Panc1 (cell line): ENCODE results near the gene MDGA2. TPM values are rescaled to one million over a fixed set of nuclear protein-coding genes. Genes with fewer than 3 reads are reported as not detected.

Experiments used
- ATAC-seq: fragments of 200-7000 bp; cut with Tn5 transposase; 2 replicates; pipeline ENCODE4 v1.9.1; 2020; ENCODE audit warnings: mild to moderate bottlenecking, moderate library complexity
- BruUV-seq: library from RNA; stranded (reverse); fragments of 400-500 nt; replicated peaks from 2 replicates; lab custom pipeline; 2021; lab: Mats Ljungman, UMichigan
- CTCF ChIA-PET: fragments of 300-600 bp; sonication (Branson Sonifier 250); formaldehyde crosslinking; loops from one replicate; lab custom pipeline; 2022; ENCODE audit warnings: antibody characterized with exemption; lab: Charles Lee
- POLR2A ChIA-PET: fragments of 300-600 bp; sonication (Branson Sonifier 250); formaldehyde crosslinking; loops from one replicate; lab custom pipeline; 2022; ENCODE audit warnings: antibody characterized with exemption; lab: Charles Lee
- DNase-seq: peaks from one replicate; pipeline ENCODE4 v3.0.0-alpha.2; 2010; ENCODE audit warnings: low read depth, low spot score
- H3K27ac ChIP-seq: 2 replicates; pipeline ENCODE4 v1.5.1; 2011; ENCODE audit warnings: mild to moderate bottlenecking, low read length, inconsistent platforms
- H3K27me3 ChIP-seq: fragments of 200-500 bp; sonication (Bioruptor generic); 2 replicates; pipeline ENCODE4 v1.6.0; 2014; ENCODE audit warnings: low read length, inconsistent platforms; ENCODE audit not compliant: control insufficient read depth, insufficient read depth
- H3K36me3 ChIP-seq: fragments of 200-500 bp; sonication (Bioruptor generic); 2 replicates; pipeline ENCODE4 v1.5.1; 2014; ENCODE audit warnings: inconsistent platforms, mild to moderate bottlenecking, low read length, moderate library complexity; ENCODE audit not compliant: control insufficient read depth, insufficient read depth
- H3K4me1 ChIP-seq: 2 replicates; pipeline ENCODE4 v1.5.1; 2011; ENCODE audit warnings: inconsistent platforms, mild to moderate bottlenecking, low read length, moderate library complexity; ENCODE audit not compliant: control insufficient read depth, insufficient read depth
- H3K4me3 ChIP-seq, 2 experiments: 2 replicates each; pipeline ENCODE4 v1.5.1; 2011 to 2012; ENCODE audit warnings: low read depth in 2 of 2, low read length in 2 of 2, mild to moderate bottlenecking in 2 of 2, inconsistent platforms in 1 of 2, moderate library complexity in 1 of 2
- H3K9me3 ChIP-seq: fragments of 200-500 bp; sonication (Bioruptor generic); 2 replicates; pipeline ENCODE4 v1.5.1; 2014; ENCODE audit warnings: low read depth, mild to moderate bottlenecking, inconsistent platforms, low read length, moderate library complexity; ENCODE audit not compliant: control insufficient read depth, insufficient read depth
- POLR2AphosphoS5 ChIP-seq: IDR thresholded peaks from 2 replicates; pipeline ENCODE4 v1.6.1; 2012; ENCODE audit warnings: mild to moderate bottlenecking, low read depth, low read length, moderate library complexity
- SIN3A ChIP-seq: IDR thresholded peaks from 2 replicates; pipeline ENCODE4 v1.6.1; 2012; ENCODE audit warnings: low read depth, mild to moderate bottlenecking, low read length, moderate library complexity, borderline replicate concordance; ENCODE audit not compliant: insufficient read depth
- TCF7L2 ChIP-seq: IDR thresholded peaks from 2 replicates; pipeline ENCODE4 v1.6.1; 2011; ENCODE audit warnings: mild to moderate bottlenecking, low read depth, low read length, inconsistent platforms
- in situ Hi-C: cut with HindIII; loops from 2 replicates; pipeline ENCODE4 v1.10.0; 2016; ENCODE audit warnings: low sequenced_read_pairs, low pct_unique_long_range_greater_than_20kb
- intact Hi-C: fragments of 100-400 bp; cut with micrococcal nuclease; formaldehyde crosslinking; loops from one replicate; pipeline ENCODE4 v1.10.0; 2022; ENCODE audit not compliant: unreplicated experiment
- total RNA-seq: library from RNA; stranded (reverse); gene quantifications from one replicate; pipeline ENCODE4 v1.2.1, GENCODE V29; 2021; ENCODE audit not compliant: unreplicated experiment
- TF ChIP-seq, protein P1 (sequence below), 2 experiments: IDR thresholded peaks; 2 replicates each; pipeline ENCODE4 v1.6.1; 2011 to 2012; ENCODE audit warnings: low read depth in 2 of 2, control low read depth in 1 of 2, low read length in 1 of 2, mild to moderate bottlenecking in 1 of 2, moderate library complexity in 1 of 2; ENCODE audit not compliant: insufficient read depth in 1 of 2
- TF ChIP-seq, protein P2 (sequence below): fragments of 450-650 bp; IDR thresholded peaks from 2 replicates; pipeline ENCODE4 v1.5.1; 2017; ENCODE audit warnings: mild to moderate bottlenecking

Gene MDGA2
- total RNA-seq, 1 experiment from 2014 or later: not detected

DNA sequence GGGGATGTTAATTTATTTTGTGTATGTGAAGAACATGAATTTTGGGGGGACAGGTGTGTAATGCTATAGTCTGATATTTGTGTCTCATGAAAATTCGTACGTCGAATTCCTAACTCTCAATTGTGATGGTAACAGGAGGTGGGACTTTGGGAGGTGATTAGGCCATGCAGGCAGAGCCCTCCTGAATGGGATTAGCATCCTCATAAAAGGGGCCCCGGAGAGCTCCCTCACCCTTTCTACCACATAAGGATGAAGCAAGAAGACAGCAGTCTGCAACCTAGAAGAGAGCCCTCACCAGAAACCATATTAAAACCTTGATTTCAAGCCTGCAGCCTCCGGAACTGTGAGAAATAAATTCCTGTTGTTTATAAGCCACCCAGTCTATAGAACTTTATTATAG lies 165.4 kb downstream of the MDGA2 start:
- intact Hi-C loops (no loop called here), in situ Hi-C loops (no loop called here)
- TF ChIP-seq TCF7L2 (no peak), POLR2AphosphoS5 (no peak), SIN3A (no peak)
- TF ChIP-seq, protein P1, sequence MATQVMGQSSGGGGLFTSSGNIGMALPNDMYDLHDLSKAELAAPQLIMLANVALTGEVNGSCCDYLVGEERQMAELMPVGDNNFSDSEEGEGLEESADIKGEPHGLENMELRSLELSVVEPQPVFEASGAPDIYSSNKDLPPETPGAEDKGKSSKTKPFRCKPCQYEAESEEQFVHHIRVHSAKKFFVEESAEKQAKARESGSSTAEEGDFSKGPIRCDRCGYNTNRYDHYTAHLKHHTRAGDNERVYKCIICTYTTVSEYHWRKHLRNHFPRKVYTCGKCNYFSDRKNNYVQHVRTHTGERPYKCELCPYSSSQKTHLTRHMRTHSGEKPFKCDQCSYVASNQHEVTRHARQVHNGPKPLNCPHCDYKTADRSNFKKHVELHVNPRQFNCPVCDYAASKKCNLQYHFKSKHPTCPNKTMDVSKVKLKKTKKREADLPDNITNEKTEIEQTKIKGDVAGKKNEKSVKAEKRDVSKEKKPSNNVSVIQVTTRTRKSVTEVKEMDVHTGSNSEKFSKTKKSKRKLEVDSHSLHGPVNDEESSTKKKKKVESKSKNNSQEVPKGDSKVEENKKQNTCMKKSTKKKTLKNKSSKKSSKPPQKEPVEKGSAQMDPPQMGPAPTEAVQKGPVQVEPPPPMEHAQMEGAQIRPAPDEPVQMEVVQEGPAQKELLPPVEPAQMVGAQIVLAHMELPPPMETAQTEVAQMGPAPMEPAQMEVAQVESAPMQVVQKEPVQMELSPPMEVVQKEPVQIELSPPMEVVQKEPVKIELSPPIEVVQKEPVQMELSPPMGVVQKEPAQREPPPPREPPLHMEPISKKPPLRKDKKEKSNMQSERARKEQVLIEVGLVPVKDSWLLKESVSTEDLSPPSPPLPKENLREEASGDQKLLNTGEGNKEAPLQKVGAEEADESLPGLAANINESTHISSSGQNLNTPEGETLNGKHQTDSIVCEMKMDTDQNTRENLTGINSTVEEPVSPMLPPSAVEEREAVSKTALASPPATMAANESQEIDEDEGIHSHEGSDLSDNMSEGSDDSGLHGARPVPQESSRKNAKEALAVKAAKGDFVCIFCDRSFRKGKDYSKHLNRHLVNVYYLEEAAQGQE (IDR thresholded peaks at IDR 0.05; ENCODE audit: insufficient read depth in 1 of 2, low read depth in 2 of 2, low read length in 1 of 2): no peak
- TF ChIP-seq, protein P2, sequence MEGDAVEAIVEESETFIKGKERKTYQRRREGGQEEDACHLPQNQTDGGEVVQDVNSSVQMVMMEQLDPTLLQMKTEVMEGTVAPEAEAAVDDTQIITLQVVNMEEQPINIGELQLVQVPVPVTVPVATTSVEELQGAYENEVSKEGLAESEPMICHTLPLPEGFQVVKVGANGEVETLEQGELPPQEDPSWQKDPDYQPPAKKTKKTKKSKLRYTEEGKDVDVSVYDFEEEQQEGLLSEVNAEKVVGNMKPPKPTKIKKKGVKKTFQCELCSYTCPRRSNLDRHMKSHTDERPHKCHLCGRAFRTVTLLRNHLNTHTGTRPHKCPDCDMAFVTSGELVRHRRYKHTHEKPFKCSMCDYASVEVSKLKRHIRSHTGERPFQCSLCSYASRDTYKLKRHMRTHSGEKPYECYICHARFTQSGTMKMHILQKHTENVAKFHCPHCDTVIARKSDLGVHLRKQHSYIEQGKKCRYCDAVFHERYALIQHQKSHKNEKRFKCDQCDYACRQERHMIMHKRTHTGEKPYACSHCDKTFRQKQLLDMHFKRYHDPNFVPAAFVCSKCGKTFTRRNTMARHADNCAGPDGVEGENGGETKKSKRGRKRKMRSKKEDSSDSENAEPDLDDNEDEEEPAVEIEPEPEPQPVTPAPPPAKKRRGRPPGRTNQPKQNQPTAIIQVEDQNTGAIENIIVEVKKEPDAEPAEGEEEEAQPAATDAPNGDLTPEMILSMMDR: no peak
- ChIA-PET POLR2A (no interaction called here), CTCF (no interaction called here)
- ATAC-seq: no peak
- no peaks in the 10 kb centered on the region for H3K27me3 ChIP-seq
- no peaks in the 10 kb centered on the region for H3K9me3 ChIP-seq
- H3K27ac ChIP-seq: no peak overlapping the region
- H3K36me3 ChIP-seq: no peaks in the 10 kb centered on the region
- H3K4me1 ChIP-seq: no peaks in the 10 kb centered on the region
- DNase-seq: no peak
- no peak overlapping the region for H3K4me3 ChIP-seq
- no TSS peak for BruUV-seq

DNA sequence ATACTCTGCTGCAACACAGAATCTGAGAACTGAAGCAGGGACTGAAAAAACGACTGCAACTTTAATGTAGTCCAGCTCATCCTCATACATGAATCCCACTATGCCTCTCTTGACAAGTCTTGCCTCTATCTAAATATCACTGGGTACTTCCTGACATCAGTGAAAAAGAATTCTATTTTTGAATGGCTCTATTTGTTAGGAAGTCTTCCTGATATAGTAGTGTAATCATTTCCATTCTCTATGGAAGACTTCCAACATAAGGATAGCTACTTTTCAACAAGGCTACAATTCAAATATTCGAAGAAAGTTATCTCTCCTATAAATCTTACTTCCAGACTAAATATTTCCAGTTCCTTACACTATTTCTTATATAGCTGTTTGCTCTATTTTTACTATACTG lies 167.5 kb downstream of the MDGA2 start:
- POLR2A ChIA-PET: no interaction called here
- Histone ChIP-seq H3K9me3 (no peaks in the 10 kb centered on the region), H3K4me1 (no peaks in the 10 kb centered on the region), H3K27ac (no peak overlapping the region), H3K4me3 (no peak overlapping the region), H3K27me3 (no peaks in the 10 kb centered on the region), H3K36me3 (no peaks in the 10 kb centered on the region)
- DNase-seq (no peak), ATAC-seq (no peak)
- intact Hi-C loops: no loop called here
- CTCF ChIA-PET: no interaction called here
- in situ Hi-C loops: no loop called here
- no TSS peak for BruUV-seq
- no peak for TF ChIP-seq POLR2AphosphoS5
- TF ChIP-seq, protein P1 (IDR thresholded peaks at IDR 0.05; ENCODE audit: insufficient read depth in 1 of 2, low read depth in 2 of 2, low read length in 1 of 2): no peak
- TF ChIP-seq, protein P2: no peak
- TF ChIP-seq TCF7L2: no peak
- no peak for TF ChIP-seq SIN3A
